ENCODE data around the gene SLC6A6.

SLC6A6 gene

DNA sequence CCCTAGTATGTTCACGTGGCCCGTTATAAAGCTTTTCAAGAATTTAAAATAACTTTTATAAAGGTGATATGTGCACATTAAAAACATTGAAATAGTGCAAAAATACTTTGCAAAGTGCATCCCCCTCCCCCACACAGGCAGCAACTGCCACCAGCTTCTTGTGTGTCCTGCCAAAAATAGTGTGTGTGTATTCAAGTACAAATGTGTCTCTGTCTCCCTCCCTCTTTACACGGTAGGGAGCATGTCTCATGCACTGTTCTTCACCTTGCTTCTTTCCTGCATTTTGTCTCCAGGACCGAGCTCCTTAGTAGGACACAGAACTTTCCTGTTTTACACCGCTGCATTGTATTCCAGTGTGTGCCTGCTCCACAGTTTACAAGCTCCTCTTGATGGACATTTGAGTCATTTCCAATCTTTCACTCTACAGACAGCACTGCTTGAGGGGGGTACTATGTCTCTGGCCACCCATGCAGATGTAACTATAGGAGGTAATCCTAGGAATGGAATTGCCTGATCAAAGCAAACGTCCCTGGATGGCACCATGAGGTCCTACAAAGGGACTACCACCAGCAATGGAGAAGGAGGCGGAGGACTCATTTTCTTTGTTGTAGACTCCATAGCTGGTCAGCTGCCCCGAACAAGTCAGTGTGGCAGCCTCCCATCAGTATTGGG lies 52.4 kb downstream of the SLC6A6 start:
- no peak for DNase-seq

DNA sequence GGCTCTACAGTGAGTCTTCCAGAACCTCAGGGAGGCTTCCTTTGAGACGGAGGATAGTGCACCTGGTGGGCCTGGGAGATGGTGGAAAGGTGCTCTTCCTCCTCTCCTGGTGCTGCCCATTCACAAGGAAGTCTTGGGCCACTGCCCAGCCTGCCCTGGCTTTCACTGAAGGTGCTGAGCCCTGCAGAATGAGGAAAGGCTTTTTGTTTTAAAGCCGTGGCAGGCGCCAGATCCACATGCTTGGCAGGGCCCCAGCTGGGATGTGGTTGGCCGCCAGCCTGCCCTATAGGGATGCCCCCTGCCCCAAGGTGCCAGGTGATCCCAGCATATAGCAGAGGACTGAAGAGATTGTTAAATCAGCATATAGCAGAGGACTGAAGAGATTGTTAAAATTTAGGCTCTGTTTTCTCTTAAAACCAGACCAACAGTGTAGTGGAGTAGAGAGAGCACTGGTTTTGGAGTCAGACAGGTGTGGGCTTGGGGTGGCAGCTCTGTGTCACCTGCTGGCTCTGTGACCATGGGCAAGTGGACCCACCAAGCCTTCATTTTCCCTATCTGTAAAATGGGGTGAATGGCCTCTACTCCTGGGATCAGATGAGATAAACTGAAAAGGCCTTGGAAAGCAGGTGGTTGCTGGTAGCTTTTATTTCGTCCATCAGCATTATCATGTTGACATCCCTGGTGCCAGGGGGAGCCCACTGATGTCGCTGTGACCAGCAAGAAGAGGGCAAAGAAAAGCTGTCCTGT lies 53.3 kb downstream of the SLC6A6 start:
- DNase-seq = no peak

DNA sequence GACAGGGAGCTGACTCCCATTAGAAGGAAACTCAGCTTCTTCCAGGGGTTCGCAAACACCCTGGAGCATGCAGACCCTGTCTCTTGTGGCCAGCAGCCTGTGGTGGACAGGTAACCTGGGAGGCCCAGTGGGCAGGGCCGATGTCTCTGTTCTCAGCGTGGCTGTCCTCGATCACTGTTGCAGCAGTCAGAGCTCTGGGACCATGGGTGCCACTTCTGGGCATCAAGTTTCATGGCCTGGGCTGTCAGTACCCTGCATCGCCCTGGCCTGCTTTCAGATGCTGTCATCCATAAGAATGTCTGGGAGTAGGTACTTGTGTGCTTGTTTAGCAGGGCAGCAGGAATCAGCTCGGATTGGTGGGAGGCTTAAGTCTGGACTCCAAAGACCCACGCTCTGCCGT lies 54.4 kb downstream of the SLC6A6 start:
- DNase-seq = no peak

DNA sequence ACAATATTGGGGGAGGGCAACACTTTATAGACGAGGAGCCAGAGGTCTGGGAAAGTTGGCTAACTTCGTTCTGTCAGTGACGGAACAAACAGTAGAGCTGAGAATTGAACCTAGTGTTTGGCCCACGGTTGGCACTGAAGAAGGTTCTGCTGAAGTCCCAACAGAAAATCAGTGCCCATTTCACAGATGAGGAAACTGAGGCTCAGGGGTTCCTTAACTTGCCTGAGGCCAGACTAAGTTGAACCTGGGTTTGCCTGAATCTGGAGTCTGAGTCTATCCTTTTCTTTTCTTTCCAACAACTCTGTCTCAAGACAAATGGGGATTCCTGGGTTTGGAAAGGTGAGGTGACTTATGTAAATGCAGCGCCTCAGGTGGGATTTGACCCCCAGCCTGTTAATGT lies 55.1 kb downstream of the SLC6A6 start:
- no peak for DNase-seq

DNA sequence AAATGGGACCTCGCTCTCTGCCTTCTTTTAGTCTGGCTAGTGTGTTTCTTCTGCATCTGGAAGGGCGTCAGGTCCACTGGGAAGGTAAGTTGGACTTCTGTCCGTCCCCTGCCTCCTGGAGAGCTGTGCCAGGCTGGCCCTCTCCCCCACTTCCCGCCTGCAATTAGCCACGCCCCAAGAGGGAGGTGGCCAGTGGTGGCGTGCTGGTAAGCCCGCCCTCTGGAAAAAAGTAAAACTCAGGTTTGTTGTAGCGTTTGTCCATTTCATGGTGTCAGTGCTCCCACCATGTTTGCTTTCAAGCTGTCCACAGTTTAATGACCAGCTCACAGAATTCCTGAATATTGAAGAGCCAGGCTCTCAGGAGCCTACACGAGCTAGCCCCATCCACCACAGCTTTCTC lies 55.6 kb downstream of the SLC6A6 start:
- no peak for DNase-seq

DNA sequence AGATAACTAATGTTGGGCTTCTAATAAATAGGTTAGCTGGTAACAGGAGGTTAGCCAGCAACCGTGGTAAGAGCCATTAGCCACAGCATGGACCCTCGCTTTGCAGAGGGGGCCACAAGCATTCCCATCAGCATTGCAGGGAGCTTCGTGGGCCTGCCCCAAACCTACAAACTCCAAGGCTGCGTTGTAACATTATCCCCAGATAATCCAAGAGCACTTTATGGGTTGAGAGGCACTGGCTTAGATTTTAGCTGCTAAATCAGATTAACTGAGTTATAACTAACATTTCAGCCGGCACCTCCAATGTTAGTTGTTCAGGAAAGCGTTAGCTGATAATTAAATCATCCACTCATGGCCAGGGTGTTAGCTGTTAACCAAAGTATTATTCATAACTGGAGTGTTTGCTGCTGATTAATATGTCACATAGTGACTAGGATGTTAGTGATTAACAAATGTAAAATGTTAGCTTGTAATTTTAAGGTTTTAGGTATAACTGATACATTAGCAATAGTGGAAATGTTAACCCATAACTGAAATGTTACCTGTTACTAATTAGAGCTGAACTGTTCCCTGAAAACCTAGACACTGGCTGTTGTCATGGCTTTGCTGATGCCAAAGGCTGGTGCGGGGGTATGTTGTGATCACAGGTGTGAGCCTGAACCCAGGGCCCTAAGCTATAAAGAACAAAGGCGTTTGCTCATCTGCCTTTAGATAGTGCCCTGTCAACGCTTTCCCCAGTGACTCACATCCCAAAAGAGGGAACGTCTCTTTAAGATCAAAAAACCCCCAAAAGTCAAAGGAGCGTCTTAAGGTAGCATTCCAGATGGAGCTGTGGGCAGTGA lies 56.2 kb downstream of the SLC6A6 start:
- DNase-seq = no peak

DNA sequence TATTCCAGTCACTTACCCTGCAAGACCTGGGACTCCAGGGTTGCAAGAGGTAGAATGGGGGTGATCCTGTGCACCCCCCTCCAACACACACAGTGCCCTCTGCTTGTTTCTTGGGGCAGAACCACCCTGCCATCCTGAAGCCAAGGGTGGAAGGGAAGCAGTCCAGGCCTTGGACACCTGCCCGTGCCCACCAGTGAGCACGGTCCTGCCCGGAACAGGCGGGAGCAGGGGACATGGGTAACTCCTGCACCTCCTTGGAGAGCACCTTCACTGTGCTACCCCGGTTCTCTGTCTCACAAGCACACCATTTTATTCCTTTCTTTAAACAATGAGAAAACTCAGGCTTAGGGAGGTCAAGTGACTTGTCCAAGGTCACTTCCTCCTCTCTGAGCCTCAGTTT lies 57.0 kb downstream of the SLC6A6 start:
- DNase-seq = no peak

DNA sequence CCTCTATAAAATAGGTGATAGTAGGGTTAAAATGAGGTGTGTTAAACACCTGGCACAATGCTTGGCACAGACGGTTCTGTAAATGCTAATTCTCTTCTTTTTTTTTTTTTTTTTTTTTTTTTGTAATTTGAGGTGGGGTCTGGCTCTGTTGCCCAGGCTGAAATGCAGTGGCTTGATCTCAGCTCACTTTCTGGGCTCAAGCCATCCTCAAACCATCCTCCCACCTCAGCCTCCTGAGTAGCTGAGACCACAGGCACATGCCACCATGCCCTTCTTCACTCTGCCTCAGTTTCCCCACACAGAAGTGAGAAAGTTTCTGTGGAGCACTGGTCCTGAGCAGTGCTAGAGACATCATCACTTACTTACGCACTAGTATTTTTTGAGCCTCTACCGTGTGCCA lies 57.4 kb downstream of the SLC6A6 start:
- DNase-seq = no peak

DNA sequence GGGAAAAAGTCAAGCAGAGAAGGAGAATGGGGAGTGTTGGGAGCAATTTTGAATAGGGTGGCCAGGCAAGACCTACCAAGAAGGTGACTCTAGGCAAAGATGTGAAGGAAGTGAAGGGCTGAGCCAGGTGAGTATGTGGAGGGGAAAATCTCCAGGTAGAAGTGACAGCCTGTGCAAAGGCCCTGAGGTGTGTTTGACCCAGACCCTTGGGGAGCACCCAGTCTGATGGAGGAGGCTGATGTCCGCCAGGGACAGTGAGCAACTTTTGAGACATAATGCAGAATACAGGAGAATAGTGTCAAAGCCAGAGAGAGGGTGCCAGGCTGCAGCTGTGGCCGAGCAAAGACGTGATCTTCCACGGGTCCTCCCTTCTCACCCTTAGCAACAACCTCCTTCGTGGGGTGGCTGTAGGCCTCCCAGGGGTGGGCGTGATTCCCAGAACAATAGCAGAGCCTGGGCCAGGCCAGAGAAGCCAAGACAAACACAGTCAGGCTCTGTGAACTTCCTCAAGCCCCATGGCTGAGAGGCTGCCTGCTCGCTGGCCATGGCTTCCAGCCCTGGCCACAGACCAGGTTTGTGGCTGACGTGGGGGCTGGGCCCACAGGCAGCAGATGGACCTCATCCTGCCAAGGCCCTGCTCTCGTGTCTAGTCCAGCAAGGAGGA lies 58.1 kb downstream of the SLC6A6 start:
- DNase-seq = no peak

DNA sequence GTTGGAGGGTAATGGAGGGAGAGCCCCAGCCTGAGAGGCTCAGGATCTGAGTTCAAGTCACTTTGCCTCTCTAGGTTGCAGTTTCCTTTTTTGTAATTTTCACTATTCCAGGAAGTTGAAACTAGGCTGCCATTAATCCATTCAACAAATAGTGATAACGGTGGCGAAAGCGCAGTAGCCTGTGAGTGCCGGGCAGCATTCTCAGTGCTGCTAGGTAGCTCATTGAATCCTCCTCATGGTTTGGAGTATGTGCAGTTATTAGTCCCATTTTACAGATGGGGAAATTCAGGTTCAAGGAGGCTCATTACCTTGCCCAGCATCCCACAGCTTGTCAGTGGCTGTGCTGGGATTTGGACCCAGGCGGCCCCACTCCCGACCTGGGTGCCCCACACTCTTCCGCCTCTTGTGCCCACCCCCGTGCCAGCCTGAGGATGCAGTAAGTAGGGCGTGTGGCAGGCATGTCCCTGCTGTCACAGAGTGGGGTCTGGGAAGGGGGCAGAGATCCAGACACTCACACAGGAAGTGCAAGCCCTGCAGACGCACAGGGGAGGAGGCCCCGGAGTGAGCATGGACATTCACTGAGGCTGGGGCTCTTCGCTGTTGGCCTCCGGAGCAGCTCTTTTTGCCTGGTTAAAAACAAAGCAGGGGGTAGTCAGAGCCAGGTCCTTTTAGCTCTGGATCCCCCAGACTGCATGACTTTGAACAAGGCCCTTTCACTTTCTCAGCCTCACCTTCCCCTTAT lies 58.8 kb downstream of the SLC6A6 start:
- no peak for DNase-seq

DNA sequence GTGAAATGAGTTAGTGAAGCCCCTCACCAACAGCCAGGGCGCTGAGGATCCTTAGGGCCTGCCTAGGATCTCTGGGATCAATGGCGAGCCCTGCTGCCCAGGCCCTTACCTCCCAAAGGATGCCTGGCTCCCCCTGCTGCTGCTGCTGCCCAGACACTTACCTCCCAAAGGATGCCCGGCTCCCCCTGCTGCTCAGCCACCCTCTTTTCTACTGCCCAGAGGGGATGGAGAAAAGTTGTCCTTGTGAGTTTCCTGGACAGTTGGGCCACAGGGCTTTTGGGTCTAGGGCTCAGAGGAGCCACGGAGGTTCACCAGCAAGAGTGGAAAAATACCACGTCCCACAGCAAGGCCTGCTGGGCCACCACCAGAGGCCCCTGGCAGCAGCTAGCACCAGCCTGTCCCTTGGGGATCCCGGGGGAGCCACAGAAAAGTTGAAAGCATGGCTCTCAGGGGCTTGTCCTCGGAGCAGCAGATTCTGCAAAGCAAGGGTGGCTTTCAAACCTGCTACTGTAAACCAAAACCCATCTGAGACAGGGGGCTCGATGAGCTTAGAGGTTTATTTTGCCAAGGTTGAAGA lies 59.4 kb downstream of the SLC6A6 start:
- DNase-seq = peak in 1 of 2 donors; percentile 50

DNA sequence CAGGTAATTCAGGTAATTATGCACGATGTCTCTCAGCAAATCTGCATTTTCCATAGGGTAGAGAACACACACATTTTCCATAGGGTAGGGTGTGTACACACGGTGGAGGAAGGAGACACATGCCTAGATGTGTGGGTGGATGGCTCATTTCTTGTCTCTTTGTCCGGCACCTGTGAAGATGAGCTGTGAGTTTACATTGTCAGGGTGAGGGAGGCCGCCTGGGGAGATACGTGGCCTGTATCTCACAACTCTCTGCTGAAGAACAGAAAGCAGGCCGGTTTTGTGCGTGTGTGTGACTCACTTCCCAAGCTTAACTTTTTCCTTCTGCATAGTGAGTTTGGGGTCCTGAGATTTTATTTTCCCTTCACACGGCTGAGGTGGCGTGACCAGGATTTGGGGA lies 60.3 kb downstream of the SLC6A6 start:
- no peak for DNase-seq

DNA sequence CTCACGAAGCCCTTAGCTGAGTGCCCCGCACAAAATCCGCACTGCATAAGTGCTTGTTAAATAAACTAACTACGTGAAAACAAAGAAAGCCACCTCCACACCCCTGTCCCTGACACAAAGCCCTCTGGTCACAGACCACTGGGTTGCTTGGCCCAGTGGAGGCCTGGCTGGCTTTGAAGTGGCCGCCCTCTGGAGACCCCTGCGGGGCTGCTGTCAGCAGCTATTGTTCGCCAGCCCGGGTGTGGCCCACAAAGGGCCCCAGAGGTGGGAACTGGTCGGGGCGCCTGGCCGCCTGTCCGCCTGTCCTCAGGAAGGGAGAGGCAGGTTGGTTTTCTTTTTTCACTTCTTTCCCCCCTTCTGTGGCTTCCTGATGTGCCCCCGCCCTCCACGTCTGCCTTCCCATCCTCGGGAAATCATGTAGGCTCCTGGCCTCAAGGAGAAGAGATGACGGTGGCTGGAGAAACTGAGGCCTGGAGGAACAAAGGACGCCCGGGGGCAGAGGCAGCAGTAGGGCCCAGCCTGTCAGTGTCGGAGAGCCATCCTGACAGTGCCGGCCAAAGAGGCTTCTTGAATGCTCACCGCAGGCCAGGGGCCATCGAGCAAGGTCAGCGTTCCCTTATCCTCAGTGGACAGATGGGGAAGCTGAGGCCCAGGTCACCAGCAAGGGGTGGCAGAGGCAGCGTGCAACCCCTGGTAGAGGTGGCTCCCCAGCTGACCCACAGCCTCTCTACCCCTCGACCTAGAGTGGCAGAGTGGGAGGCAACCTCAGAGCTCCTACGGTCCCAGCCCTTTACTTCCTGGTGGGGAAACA lies 61.1 kb downstream of the SLC6A6 start:
- DNase-seq = no peak

DNA sequence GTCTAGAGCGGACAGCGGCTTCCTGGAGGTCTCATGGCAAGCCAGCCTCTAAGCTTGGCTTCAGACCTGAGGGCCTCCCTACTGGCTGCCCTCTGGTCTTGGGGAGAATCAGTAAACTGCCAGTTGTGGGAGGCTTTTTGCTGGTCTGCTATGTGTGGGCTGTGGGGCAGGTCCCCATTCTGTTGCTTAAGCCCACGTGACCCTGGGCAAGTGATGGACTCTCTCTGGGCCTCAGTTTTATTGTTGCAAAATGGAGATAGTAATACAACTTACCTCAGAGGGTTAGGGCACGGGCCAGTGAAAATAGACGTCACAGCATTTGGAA lies 61.7 kb downstream of the SLC6A6 start:
- no peak for DNase-seq

DNA sequence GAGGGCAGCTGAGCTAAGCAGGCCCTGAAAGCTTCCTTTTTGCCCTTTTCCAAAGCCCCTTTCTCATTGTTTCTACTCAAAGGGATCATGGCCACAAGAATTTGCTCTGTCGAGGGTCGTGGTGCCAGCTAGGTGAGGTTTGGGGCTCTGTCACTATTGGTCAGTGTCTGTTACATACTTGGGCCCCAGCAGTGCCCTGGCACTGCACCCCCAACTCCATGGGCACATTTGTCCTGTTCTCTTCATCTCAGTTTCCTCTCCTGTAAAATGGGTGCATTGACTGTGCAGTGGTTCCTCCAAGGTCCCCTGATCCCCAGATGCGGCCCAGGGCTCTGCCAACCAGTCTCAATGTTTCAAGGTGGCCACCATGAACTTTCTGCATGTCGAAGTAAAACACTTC lies 62.1 kb downstream of the SLC6A6 start:
- no peak for DNase-seq

DNA sequence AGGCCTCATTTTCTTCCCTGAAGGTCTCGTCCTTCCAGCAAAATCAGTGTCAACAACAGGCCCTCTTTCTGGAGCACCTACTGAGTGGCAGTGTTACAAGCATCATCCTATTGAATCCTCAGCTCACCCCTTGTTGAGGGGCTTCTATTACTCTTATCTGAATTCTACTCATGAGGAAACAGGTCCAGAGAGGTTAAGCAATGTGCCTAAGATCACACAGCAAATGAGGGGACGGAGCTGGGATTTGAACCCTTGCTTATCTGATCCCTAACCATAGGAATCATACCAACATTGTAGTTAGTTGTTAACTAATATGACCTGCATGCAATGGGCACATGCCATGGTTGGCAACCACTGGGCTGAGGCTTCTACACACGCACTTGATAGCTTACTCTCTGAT lies 63.0 kb downstream of the SLC6A6 start:
- DNase-seq = no peak

DNA sequence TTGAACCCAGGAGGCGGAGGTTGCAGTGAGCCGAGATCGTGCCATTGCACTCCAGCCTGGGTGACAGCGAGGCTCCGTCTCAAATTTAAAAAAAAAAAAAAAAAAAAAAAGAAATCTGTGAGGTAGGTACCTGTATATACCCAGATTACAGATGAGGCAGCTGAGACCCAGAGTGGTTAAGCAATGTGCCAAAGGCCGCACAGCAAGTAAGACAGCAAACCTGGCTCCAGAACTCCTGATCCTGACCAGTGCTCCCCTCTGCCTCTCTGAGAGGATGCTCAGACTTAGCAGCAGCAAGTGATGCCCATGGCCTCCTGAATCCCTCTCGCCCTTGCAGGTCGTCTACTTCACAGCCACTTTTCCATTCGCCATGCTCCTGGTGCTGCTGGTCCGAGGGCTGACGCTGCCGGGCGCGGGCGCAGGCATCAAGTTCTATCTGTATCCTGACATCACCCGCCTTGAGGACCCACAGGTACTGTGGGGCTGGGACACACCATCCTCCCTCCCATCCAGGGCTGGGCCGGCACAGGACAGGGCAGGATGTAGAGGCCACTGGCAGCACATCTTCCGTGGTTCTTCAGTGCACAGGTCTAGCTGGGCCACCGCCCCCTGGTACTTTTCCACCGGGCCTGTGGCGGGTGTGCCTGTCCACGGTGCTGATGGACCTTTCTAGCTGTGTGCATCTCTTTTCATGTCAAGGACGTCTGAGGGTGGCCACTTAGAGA lies 63.9 kb downstream of the SLC6A6 start:
- no peak for DNase-seq

DNA sequence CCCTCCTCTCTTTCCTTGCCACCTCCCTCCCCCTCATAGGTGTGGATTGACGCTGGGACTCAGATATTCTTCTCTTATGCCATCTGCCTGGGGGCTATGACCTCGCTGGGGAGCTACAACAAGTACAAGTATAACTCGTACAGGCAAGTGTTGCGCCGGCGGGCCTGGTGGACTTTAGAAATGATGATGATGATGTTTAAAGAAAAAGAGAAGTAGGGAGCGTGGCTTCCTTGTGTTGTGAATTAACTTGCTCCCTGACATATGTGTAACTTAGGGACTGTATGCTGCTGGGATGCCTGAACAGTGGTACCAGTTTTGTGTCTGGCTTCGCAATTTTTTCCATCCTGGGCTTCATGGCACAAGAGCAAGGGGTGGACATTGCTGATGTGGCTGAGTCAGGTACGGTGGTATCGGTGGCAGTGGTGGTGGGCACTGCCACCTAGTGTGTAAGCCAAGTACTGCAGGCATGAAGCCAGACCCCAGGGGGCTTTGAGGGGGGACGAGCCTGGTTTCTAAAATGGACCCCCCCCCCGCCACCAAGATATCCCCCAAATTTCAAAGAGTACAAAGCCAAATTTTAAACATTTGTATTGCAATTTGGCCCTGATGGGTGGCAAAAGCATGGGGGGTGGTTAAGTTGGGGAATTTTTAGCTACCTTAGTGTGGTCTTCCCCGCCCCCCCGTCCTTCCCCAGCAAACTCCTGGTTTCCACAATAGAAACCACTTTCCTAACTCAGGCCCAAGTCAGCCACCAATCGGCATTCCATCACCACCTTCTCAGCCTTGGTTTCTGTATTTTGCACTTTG lies 65.6 kb downstream of the SLC6A6 start:
- peak in 1 of 2 donors; percentile 19 for DNase-seq

DNA sequence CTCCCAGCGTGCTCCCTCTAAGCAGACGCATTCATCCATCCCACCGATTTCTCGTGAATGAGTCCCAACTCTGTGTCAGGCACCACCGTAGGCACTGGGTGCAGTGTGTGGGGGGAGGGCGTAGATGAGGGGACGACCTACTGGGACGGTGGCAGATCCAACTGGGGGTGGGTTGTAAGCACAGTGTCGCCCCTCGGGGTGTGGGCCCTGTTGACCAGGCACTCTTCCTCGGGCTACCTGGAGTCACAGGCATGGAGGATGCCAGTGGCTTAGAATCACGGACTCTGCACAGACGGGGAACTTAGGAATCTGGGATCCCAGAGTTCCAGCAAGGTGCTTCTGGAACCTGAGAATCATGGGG lies 66.2 kb downstream of the SLC6A6 start:
- DNase-seq = no peak

DNA sequence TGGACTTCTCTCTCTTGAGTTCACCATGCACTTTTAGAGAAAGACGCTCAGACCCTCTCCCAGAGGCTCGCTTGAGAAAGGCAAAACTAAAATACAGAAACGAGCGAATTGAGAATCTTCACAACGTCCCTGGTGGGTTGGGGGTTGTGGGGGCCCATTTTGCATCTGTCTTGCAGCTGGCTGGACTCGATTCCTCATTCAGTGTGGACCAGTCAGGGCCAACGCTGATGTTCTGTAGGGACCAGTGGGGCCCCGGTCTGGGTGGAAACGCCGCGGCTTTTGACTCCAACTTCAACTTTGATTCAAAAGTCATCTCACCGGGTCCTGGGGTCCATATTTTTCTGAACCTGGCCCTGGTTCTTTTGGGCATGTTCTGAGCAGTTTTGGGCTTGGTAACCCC lies 68.1 kb downstream of the SLC6A6 start:
- no peak for DNase-seq
